T47D (cell line): Measurements from ENCODE around the gene MUC20.
"Not testable (repeated sequence)": the region's sequence is repeated elsewhere in the genome, so short reads cannot be mapped to it uniquely, and the experiment has no call there.

Experiments
- DNase-seq, 2 experiments: peaks; one replicate each; pipeline versions ENCODE4 v3.0.0 to v3.0.0-alpha.2; 2011 to 2012; ENCODE audit warnings: low read depth in 1 of 2, low spot score in 1 of 2
- JUND ChIP-seq: IDR thresholded peaks from 2 replicates; pipeline ENCODE4 v1.6.1; 2012; ENCODE audit warnings: low read depth
- in situ Hi-C: cut with HindIII; loops from 2 replicates; pipeline ENCODE4 v1.10.0; 2016; ENCODE audit warnings: low sequenced_read_pairs, low pct_unique_long_range_greater_than_20kb

The MUC20 gene

GRCh38 chr3:195746751-195747150 is 26.0 kb downstream of the MUC20 start:
- TF ChIP-seq JUND: no peak
- no peak for DNase-seq

DNA sequence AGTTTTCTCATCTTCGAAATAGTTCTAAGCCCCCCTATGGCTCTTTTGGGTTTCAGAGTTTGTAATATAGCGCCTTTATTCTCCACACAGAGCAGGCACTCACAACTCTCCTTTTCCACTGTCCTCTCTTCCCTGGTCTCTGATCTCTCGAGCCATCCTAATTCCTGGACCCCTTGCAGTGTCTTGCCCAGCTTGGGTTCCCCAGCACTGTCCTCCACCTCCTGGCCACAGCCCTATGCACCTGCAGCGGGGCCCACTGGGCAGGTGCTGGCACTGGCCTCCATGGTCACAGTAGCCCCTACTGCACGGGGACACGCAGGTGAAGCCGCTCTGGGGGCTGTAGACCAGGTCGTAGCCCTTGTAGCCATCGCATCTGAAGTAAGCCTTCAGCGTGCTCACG is 27.9 kb downstream of the MUC20 start:
- DNase-seq: no peak
- in situ Hi-C loops: no loop called here
- no peak for TF ChIP-seq JUND

More at GRCh38 chr3:195746751-195747150, 26.0 kb downstream of the MUC20 start:
- in situ Hi-C loops: no loop called here

GRCh38 chr3:195749101-195749500 is 28.3 kb downstream of the MUC20 start:
- in situ Hi-C loops, DNase-seq: not testable (repeated sequence)

DNA sequence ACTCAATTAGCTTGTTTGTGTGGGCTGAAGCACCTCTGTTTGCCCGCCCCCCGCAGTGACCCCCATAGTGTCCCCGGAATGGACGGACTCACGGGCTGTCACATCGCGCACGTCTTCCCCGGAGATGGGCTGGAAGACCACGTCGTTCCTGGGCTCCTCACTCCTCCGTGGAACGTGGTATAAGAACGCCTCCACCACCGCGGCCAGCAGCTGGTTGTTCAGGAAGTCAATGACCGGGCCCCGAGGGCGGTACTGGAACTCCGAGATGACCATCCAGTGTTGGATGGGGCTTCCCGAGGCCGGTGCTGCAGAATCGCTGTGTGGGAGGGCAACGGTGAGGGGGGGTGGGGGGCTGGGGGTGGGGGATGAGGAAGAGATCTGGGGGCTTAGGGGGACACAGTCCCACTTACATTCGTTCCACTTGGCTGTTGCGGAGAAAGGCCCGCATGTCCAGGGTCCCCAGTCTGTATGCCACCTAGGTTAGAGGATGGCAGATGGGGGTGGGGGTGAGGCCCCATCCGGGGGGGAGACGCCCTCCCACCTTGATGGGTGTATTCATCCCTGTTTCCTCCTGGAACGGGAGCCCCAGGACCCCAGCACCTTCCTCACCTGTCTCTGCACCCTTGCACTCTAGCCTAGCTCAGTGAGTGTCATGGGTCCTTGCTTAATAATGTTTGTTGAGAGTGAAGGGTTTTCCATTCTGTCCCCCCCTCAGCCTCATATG is 30.2 kb downstream of the MUC20 start:
- in situ Hi-C loops: no loop called here
- TF ChIP-seq JUND: no peak
- no peak for DNase-seq

DNA sequence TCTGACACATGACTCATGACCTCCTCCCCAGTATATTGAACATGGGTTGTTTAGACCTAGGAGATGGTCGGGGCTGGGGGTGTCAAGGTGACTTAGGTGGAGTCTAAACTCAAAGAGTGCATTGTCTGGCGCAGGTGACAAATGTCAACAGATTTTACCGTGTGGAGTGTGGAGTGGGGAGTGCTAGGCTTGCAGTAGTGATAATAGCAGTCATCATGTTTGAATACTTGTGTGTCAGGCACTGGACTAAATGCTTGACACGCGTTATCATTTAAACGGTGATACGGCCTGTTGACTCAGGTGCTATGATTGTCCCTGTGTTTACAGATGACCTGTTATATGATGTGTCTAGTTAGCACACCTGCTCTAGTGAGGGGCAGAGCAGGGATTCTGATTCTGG is 30.8 kb downstream of the MUC20 start:
- no peak for DNase-seq
- TF ChIP-seq JUND: no peak
- in situ Hi-C loops: no loop called here

DNA sequence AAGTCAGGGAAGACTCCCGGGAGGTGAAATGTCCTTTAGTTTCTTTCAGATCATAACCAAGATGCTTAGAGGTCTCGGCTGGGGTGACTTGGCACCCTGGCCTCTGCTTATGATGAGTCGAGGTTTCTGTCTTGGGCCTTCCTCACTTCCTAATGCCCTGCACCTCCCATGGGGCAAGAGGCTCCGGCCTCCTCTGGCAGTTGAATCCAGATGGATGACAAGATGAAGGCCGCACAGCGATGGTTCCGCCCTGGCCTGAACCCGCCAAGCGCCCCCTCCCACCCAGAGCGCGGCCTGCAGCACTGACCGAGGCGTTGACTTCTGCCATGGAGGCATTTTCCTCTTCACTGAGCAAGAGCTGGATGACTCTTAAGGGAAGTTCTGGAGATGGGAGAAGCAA is 31.3 kb downstream of the MUC20 start:
- in situ Hi-C loops: no loop called here
- DNase-seq: no peak
- no peak for TF ChIP-seq JUND

- in situ Hi-C loops: no loop called here
- TF ChIP-seq JUND: no peak
- DNase-seq: no peak
These were observed 32.0 kb downstream of the MUC20 start for GRCh38 chr3:195752546-195753331.

- TF ChIP-seq JUND: no peak
- in situ Hi-C loops: no loop called here
- no peak for DNase-seq
These were observed 32.8 kb downstream of the MUC20 start for GRCh38 chr3:195753581-195753980.

GRCh38 chr3:195754141-195754540 is 33.4 kb downstream of the MUC20 start:
- DNase-seq: no peak
- in situ Hi-C loops: no loop called here

DNA sequence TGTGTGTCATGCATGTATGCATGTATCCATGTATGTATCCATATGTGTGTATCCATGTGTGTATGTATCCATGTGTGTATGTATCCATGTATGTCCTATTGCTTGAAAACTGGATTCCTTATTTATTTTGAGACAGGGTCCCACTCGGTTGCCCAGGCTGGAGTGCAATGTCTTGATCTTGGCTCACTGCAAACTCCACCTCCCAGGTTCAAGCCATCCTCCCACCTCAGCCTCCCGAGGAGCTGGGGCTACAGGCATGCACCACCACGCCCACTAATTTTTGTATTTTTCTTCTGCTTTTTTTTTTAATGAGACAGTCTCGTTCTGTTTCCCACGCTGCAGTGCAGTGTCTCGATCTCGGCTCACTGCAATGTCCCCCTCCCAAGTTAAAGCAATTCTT is 34.1 kb downstream of the MUC20 start:
- DNase-seq: no peak
- TF ChIP-seq JUND: no peak
- in situ Hi-C loops: no loop called here

More at GRCh38 chr3:195754141-195754540, 33.4 kb downstream of the MUC20 start:
- TF ChIP-seq JUND: no peak

- no peak for DNase-seq
- no peak for TF ChIP-seq JUND
- in situ Hi-C loops: no loop called here
These were observed 34.6 kb downstream of the MUC20 start for GRCh38 chr3:195755391-195755790.

DNA sequence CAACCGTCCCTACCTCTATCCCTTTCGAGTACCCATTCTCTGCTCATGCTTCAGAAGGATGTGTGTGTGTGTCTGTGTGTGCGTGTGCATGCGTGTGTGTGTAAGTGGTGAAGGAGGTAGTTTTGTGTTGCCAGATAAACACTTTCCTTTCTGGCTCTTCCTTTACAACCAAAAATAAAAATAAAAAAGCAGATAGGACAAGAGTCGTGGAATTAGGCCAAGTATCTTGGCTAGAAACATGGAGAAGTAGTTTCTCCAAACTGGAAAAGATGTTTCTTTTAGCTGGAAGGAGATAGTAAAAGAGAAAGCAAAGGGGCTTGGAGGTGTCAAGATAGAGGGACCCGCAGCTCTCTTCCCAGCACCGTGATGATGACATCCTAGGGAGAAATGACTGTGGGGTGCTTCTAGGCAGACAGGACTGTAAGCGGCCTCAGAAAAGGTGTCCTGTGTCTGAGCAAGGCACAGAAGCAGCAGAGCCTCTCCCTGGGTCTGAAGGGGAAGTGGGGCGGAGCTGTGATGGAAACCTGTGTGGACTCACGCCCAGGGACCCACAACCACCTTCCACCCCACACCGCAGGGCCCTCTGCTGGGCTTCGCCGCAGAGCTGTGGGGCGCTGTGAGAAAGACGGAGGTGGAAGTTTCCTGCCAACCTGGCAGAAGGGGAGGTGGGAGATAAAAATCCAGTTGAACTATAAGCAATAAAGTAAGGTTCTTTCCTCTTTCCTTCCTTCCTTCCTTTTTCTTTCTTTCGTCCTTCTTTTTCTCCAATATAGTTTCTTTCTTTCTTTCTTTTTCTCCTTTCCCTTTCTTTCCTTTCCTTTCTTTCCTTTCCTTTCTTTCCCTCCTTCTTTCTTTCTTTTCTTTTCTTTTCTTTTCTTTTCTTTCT is 35.3 kb downstream of the MUC20 start:
- no peak for TF ChIP-seq JUND
- in situ Hi-C loops: no loop called here
- no peak for DNase-seq

DNA sequence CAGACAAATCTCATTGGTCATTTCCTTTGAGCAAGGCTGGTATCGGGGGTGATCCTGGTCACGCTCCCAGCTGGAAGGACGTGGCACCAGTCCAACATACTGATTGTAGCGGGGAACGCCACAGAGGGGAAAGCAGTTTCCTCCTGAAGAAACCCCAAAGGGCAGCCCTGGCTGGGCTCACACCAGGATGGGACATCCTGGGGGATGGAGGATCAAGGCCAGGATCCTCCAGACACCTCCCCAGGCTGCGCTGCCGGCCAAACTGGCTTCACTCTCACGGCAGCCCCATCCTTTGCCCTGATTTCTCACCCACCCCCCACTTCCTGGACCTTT is 36.6 kb downstream of the MUC20 start:
- no peak for DNase-seq
- no peak for TF ChIP-seq JUND
- in situ Hi-C loops: no loop called here
